Stimulated activated CD4-positive, alpha-beta T cell treated with anti-CD3 and anti-CD28 coated beads, TNF-alpha, amount 100 ng/mL, for 24 hours (primary cell): ENCODE data around the gene GALK1.
"Not testable (repeated sequence)": the region's sequence is repeated elsewhere in the genome, so short reads cannot be mapped to it uniquely, and the experiment has no call there.

Experiments
- DNase-seq, 3 experiments: peaks; one replicate each; pipeline ENCODE4 v3.0.0-alpha.2; 2020; ENCODE audit warnings: low read depth in 3 of 3

Gene GALK1

GRCh38 chr17:75765981-75766380 lies 989 bp upstream of the GALK1 start:
- no peak for DNase-seq

- no peak for DNase-seq
These were observed 628 bp downstream of the GALK1 start for GRCh38 chr17:75764417-75764710.

- no peak for DNase-seq
These were observed 1.2 kb downstream of the GALK1 start for GRCh38 chr17:75763613-75764416.

GRCh38 chr17:75763269-75763607 lies 1.8 kb downstream of the GALK1 start:
- no peak for DNase-seq

- DNase-seq: no peak
These were observed 2.3 kb downstream of the GALK1 start for GRCh38 chr17:75762513-75763268.

- not testable (repeated sequence) for DNase-seq
These were observed 4.9 kb downstream of the GALK1 start for GRCh38 chr17:75759978-75760640.

GRCh38 chr17:75759457-75759856 lies 5.5 kb downstream of the GALK1 start:
- no peak for DNase-seq

GRCh38 chr17:75758131-75758905 lies 6.7 kb downstream of the GALK1 start:
- no peak for DNase-seq

GRCh38 chr17:75757086-75757681 lies 7.8 kb downstream of the GALK1 start:
- no peak for DNase-seq

- DNase-seq: no peak
These were observed 8.4 kb downstream of the GALK1 start for GRCh38 chr17:75756451-75757085.

GRCh38 chr17:75755990-75756389 lies 9.0 kb downstream of the GALK1 start:
- no peak for DNase-seq

GRCh38 chr17:75755205-75755901 lies 9.6 kb downstream of the GALK1 start:
- DNase-seq: no peak

GRCh38 chr17:75754378-75755204 lies 10.4 kb downstream of the GALK1 start:
- no peak for DNase-seq

- peak in 2 of 3 experiments; percentile 46 to 70 for DNase-seq
These were observed 11.2 kb downstream of the GALK1 start for GRCh38 chr17:75753514-75754377.

GRCh38 chr17:75752802-75753513 lies 12.0 kb downstream of the GALK1 start:
- DNase-seq: no peak

GRCh38 chr17:75752405-75752709 lies 12.6 kb downstream of the GALK1 start:
- no peak for DNase-seq

- DNase-seq: no peak
These were observed 13.2 kb downstream of the GALK1 start for GRCh38 chr17:75751676-75752404.
